CD14-positive monocyte (primary cell): ENCODE measurements around the gene HAO2. TPM values are rescaled to one million over a fixed set of nuclear protein-coding genes. Genes with fewer than 3 reads are reported as not detected.

ENCODE experiments used
- DNase-seq, 3 donors: peaks; one replicate each; pipeline ENCODE4 v3.0.0-alpha.2; 2011 to 2022
- H2AFZ ChIP-seq: 2 replicates; pipeline ENCODE4 v1.6.0; 2012; ENCODE audit warnings: mild to moderate bottlenecking, low read depth, low read length, inconsistent platforms; ENCODE audit not compliant: insufficient read depth, poor library complexity, severe bottlenecking
- H3K27ac ChIP-seq, 2 donors: 1 replicate in 1 of 2; 2 replicates in 1 of 2; pipeline ENCODE4 v1.5.1; 2012 to 2013; ENCODE audit warnings: low read length in 2 of 2, control low read depth in 1 of 2, inconsistent platforms in 1 of 2, low read depth in 1 of 2, mild to moderate bottlenecking in 1 of 2
- H3K27me3 ChIP-seq, 2 donors: one replicate each; pipeline versions ENCODE4 v1.6.0 to v1.6.1; 2011 to 2013; ENCODE audit warnings: low read length in 2 of 2; ENCODE audit not compliant: control insufficient read depth in 2 of 2, insufficient read depth in 2 of 2
- H3K36me3 ChIP-seq, 2 donors: replicated peaks in 1 of 2; 1 replicate in 1 of 2; 2 replicates in 1 of 2; pipeline versions ENCODE4 v1.5.1 to v1.6.1; 2012 to 2013; ENCODE audit warnings: low read length in 2 of 2, control low read depth in 1 of 2, inconsistent platforms in 1 of 2, mild to moderate bottlenecking in 1 of 2; ENCODE audit not compliant: insufficient read depth in 2 of 2, control insufficient read depth in 1 of 2
- H3K4me1 ChIP-seq, 2 donors: 1 replicate in 1 of 2; 2 replicates in 1 of 2; pipeline versions ENCODE4 v1.5.1 to v1.6.1; 2012 to 2013; ENCODE audit warnings: low read length in 2 of 2, control low read depth in 1 of 2, inconsistent platforms in 1 of 2, mild to moderate bottlenecking in 1 of 2, moderate library complexity in 1 of 2; ENCODE audit not compliant: insufficient read depth in 2 of 2, control insufficient read depth in 1 of 2
- H3K4me2 ChIP-seq: replicated peaks from 2 replicates; pipeline ENCODE3; 2012; ENCODE audit warnings: low read length, moderate library complexity, mild to moderate bottlenecking; ENCODE audit not compliant: poor library complexity, severe bottlenecking; ENCODE audit errors: extremely low read depth
- H3K4me3 ChIP-seq, 3 experiments: fragments of 200-600 bp in 1 of 3; sonication (generic) in 1 of 3; replicated peaks in 1 of 3; 1 replicate in 2 of 3; 2 replicates in 1 of 3; pipeline ENCODE4 v1.5.1; 2011 to 2013; ENCODE audit warnings: low read length in 3 of 3, mild to moderate bottlenecking in 3 of 3, control low read depth in 2 of 3, low read depth in 2 of 3, inconsistent platforms in 1 of 3, moderate library complexity in 1 of 3
- H3K79me2 ChIP-seq: 2 replicates; pipeline ENCODE4 v1.6.0; 2012; ENCODE audit warnings: mild to moderate bottlenecking, control low read depth, inconsistent platforms, low read length, moderate library complexity; ENCODE audit not compliant: insufficient read depth
- H3K9ac ChIP-seq: 2 replicates; pipeline ENCODE4 v1.6.0; 2017; ENCODE audit warnings: low read length, mild to moderate bottlenecking; ENCODE audit not compliant: insufficient read depth, poor library complexity, severe bottlenecking
- H3K9me3 ChIP-seq, 2 donors: replicated peaks in 1 of 2; 1 replicate in 1 of 2; 2 replicates in 1 of 2; pipeline versions ENCODE4 v1.5.1 to v1.6.1; 2012 to 2013; ENCODE audit warnings: low read length in 2 of 2, control low read depth in 1 of 2; ENCODE audit not compliant: control insufficient read depth in 1 of 2, insufficient read depth in 1 of 2
- H4K20me1 ChIP-seq: 2 replicates; pipeline ENCODE4 v1.6.0; 2012; ENCODE audit warnings: mild to moderate bottlenecking, low read length, control low read depth, moderate library complexity; ENCODE audit not compliant: insufficient read depth
- H3K27ac Mint-ChIP-seq, 7 donors: one replicate each; pipeline ENCODE4 v1.8.0; 2020; ENCODE audit warnings: mild to moderate bottlenecking in 7 of 7, mixed read lengths in 7 of 7, moderate library complexity in 6 of 7, inconsistent platforms in 2 of 7
- H3K27me3 Mint-ChIP-seq, 3 donors: one replicate each; pipeline ENCODE4 v1.8.0; 2021 to 2022; ENCODE audit warnings: low read depth in 3 of 3, mild to moderate bottlenecking in 3 of 3, mixed read lengths in 3 of 3, moderate library complexity in 3 of 3, inconsistent platforms in 1 of 3
- H3K36me3 Mint-ChIP-seq, 2 donors: one replicate each; pipeline ENCODE4 v1.8.0; 2020; ENCODE audit warnings: mixed read lengths in 2 of 2, inconsistent platforms in 1 of 2, mild to moderate bottlenecking in 1 of 2
- H3K4me1 Mint-ChIP-seq: one replicate; pipeline ENCODE4 v1.8.0; 2020; ENCODE audit warnings: mild to moderate bottlenecking, mixed read lengths
- H3K4me3 Mint-ChIP-seq, 2 donors: one replicate each; pipeline ENCODE4 v1.8.0; 2020; ENCODE audit warnings: mild to moderate bottlenecking in 2 of 2, mixed read lengths in 2 of 2, moderate library complexity in 1 of 2
- H3K9me3 Mint-ChIP-seq, 7 donors: one replicate each; pipeline ENCODE4 v1.8.0; 2020 to 2022; ENCODE audit warnings: mixed read lengths in 7 of 7, mild to moderate bottlenecking in 6 of 7, moderate library complexity in 6 of 7, inconsistent platforms in 2 of 7
- WGBS: methylation state at CpG from one replicate; pipeline ENCODE4 v1.1.5; 2013; ENCODE audit warnings: missing lambda C conversion rate; ENCODE audit not compliant: insufficient coverage; 5-methylcytosine and 5-hydroxymethylcytosine counted together
- intact Hi-C, 2 donors: fragments of 100-400 bp; cut with micrococcal nuclease; formaldehyde crosslinking; loops; one replicate each; pipeline versions ENCODE4 v1.15.0 to v1.15.1; 2023
- polyA plus RNA-seq, 3 donors: library from polyadenylated mRNA; depleted of rRNA in 1 of 3; unstranded in 2 of 3; stranded (reverse) in 1 of 3; fragments of 300-500 nt in 2 of 3; fragments of >200 nt in 1 of 3; fragmentation: Illumina TruSeq in 2 of 3; gene quantifications; 1 replicate in 2 of 3; 2 replicates in 1 of 3; pipeline ENCODE4 v1.2.3, GENCODE V29; 2012 to 2021
- TF ChIP-seq, protein P1 (sequence below): fragments of 200-600 bp; IDR thresholded peaks from one replicate; pipeline ENCODE4 v1.8.0; 2022; ENCODE audit warnings: antibody characterized with exemption, mild to moderate bottlenecking

The HAO2 gene
- polyA plus RNA-seq, 3 donors = not detected

- Histone ChIP-seq H4K20me1 (no peaks in the 10 kb centered on the region), H3K79me2 (no peaks in the 10 kb centered on the region), H3K27me3 (peaks cover 0 to 2% of the 10 kb centered on the region in 2 donors), H3K9ac (no peak overlapping the region), H3K4me2 (no peak overlapping the region), H3K4me1 (no peaks in the 10 kb centered on the region), H3K27ac (no peak overlapping the region), H3K9me3 (no peaks in the 10 kb centered on the region), H3K36me3 (no peaks in the 10 kb centered on the region), H3K4me3 (no peak overlapping the region), H2AFZ (no peak overlapping the region)
- peaks cover 0 to 7% (median 2%) of the 10 kb centered on the region in 3 donors for H3K27me3 Mint-ChIP-seq
- TF ChIP-seq, protein P1, sequence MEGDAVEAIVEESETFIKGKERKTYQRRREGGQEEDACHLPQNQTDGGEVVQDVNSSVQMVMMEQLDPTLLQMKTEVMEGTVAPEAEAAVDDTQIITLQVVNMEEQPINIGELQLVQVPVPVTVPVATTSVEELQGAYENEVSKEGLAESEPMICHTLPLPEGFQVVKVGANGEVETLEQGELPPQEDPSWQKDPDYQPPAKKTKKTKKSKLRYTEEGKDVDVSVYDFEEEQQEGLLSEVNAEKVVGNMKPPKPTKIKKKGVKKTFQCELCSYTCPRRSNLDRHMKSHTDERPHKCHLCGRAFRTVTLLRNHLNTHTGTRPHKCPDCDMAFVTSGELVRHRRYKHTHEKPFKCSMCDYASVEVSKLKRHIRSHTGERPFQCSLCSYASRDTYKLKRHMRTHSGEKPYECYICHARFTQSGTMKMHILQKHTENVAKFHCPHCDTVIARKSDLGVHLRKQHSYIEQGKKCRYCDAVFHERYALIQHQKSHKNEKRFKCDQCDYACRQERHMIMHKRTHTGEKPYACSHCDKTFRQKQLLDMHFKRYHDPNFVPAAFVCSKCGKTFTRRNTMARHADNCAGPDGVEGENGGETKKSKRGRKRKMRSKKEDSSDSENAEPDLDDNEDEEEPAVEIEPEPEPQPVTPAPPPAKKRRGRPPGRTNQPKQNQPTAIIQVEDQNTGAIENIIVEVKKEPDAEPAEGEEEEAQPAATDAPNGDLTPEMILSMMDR = no peak
- no peak for DNase-seq
- intact Hi-C loops = no loop called here
- WGBS = no CpG with 5 or more reads among the region's 1 CpG
- no peak overlapping the region for H3K27ac Mint-ChIP-seq
- H3K4me1 Mint-ChIP-seq = no peaks in the 10 kb centered on the region
- H3K36me3 Mint-ChIP-seq = no peaks in the 10 kb centered on the region
- H3K9me3 Mint-ChIP-seq = peaks cover 0 to 2% (median 0%) of the 10 kb centered on the region in 7 donors
- H3K4me3 Mint-ChIP-seq = no peak overlapping the region
Observed at GRCh38 chr1:119385650-119386049, 17.1 kb downstream of the HAO2 start.

DNA sequence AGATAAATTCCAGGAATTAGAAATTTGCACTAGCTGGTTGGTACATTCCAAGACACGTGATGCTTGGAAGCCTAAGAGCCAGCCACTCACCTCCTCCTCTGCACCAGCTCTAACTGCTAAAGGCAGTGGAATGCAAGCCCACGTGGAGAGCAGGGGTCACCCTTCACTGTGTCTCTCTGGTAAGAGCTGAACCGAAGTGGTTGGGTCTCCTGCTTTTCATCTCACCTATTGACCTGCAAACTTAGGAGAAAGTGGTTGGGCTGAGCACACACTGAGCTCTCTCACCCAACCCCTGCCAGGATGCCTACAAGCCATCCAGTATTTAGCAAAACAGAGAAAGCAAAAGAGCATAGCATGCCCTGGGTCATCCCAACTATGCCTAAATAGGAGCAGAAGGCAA, 19.3 kb downstream of the HAO2 start:
- Histone ChIP-seq H3K36me3 (no peaks in the 10 kb centered on the region), H2AFZ (no peak overlapping the region), H3K4me2 (no peak overlapping the region), H3K27me3 (peaks cover 0 to 2% of the 10 kb centered on the region in 2 donors), H3K4me3 (no peak overlapping the region), H3K79me2 (no peaks in the 10 kb centered on the region), H4K20me1 (no peaks in the 10 kb centered on the region), H3K9me3 (no peaks in the 10 kb centered on the region), H3K4me1 (no peaks in the 10 kb centered on the region), H3K27ac (no peak overlapping the region), H3K9ac (no peak overlapping the region)
- H3K27ac Mint-ChIP-seq = no peak overlapping the region
- intact Hi-C loops = no loop called here
- peaks cover 0 to 2% (median 0%) of the 10 kb centered on the region in 7 donors for H3K9me3 Mint-ChIP-seq
- H3K4me1 Mint-ChIP-seq = no peaks in the 10 kb centered on the region
- no peaks in the 10 kb centered on the region for H3K36me3 Mint-ChIP-seq
- TF ChIP-seq, protein P1 = no peak
- no peak overlapping the region for H3K4me3 Mint-ChIP-seq
- peaks cover 0 to 4% (median 3%) of the 10 kb centered on the region in 3 donors for H3K27me3 Mint-ChIP-seq
- WGBS = 55% methylated on average over 3 of the region's 3 CpGs
- no peak for DNase-seq
